Body of pancreas (tissue), 4 donors: Measurements from ENCODE around the gene ANKS1B.

Experiments used
- CTCF ChIP-seq, 7 experiments: fragments of 450-650 bp in 4 of 7; fragments of 200-600 bp in 3 of 7; sonication (generic) in 3 of 7; IDR thresholded peaks; one replicate each; pipeline ENCODE4 v1.5.1; 2016 to 2019; ENCODE audit warnings: antibody characterized with exemption in 7 of 7
- POLR2A ChIP-seq, 3 donors: fragments of 450-650 bp; IDR thresholded peaks; one replicate each; pipeline ENCODE4 v1.6.1; 2016; ENCODE audit warnings: antibody characterized with exemption in 3 of 3, mild to moderate bottlenecking in 2 of 3

GRCh38 chr12:99521664-99522063, 463.1 kb downstream of the ANKS1B start:
- no peak for TF ChIP-seq CTCF (IDR thresholded peaks at IDR 0.05)
- TF ChIP-seq POLR2A (IDR thresholded peaks at IDR 0.05), result no peak
